K562 (cell line): ENCODE measurements around the gene KMT2E. TPM values are rescaled to one million over a fixed set of nuclear protein-coding genes. Genes with fewer than 3 reads are reported as not detected.
A peak's percentile ranks its signal among the peaks of the same experiment; 100 is the strongest.

Experiments used
- FUS ChIP-seq: fragments of 200-400 bp; formaldehyde crosslinking; optimal IDR thresholded peaks from 2 replicates; pipeline ENCODE3; 2017; ENCODE audit warnings: low read depth, low read length
- NFRKB ChIP-seq: fragments of 450-650 bp; IDR thresholded peaks from 2 replicates; pipeline ENCODE4 v1.6.1; 2016; ENCODE audit warnings: low read depth
- POLR2AphosphoS5 ChIP-seq: IDR thresholded peaks from 2 replicates; pipeline ENCODE4 v1.6.1; 2011; ENCODE audit warnings: mild to moderate bottlenecking, low read depth, low read length, moderate library complexity; ENCODE audit not compliant: control insufficient read depth, insufficient read depth
- PPARD ChIP-seq: fragments of 250-450 bp; sonication (Bioruptor Pico); IDR thresholded peaks from 2 replicates; pipeline ENCODE4 v1.8.0; 2022; ENCODE audit warnings: inconsistent platforms, mild to moderate bottlenecking, moderate library complexity
- PTBP1 ChIP-seq: fragments of 200-400 bp; formaldehyde crosslinking; IDR thresholded peaks from 2 replicates; pipeline ENCODE4 v1.6.1; 2017; ENCODE audit warnings: low read depth, low read length
- SAFB ChIP-seq: fragments of 200-400 bp; formaldehyde crosslinking; IDR thresholded peaks from 2 replicates; pipeline ENCODE4 v1.6.1; 2017; ENCODE audit warnings: low read depth, low read length, borderline replicate concordance
- SREBF1 ChIP-seq: fragments of 150-350 bp; IDR thresholded peaks from 2 replicates; pipeline ENCODE4 v1.6.1; 2014; ENCODE audit warnings: antibody characterized with exemption, low read depth, low read length, borderline replicate concordance
- THRB ChIP-seq: fragments of 450-650 bp; formaldehyde crosslinking; conservative IDR thresholded peaks from 2 replicates; pipeline ENCODE4 v1.4.0; 2022; ENCODE audit warnings: mild to moderate bottlenecking, missing genetic modification characterization
- UBTF ChIP-seq, 2 experiments: IDR thresholded peaks; 2 replicates each; pipeline ENCODE4 v1.6.1; 2012; ENCODE audit warnings: improper control_type of control experiment in 2 of 2, low read depth in 2 of 2, low read length in 2 of 2, borderline replicate concordance in 1 of 2
- ZBTB11 ChIP-seq, 3 experiments: fragments of 200-800 bp in 1 of 3; fragments of 250-450 bp in 1 of 3; fragments of 450-650 bp in 1 of 3; sonication (Bioruptor Pico) in 1 of 3; sonication (Bioruptor generic) in 1 of 3; formaldehyde crosslinking in 1 of 3; IDR thresholded peaks; 2 replicates each; pipeline versions ENCODE4 v1.6.1 to v1.8.0; 2016 to 2022; ENCODE audit warnings: mild to moderate bottlenecking in 2 of 3, missing genetic modification characterization in 2 of 3, missing compliant biosample characterization in 1 of 3, moderate library complexity in 1 of 3
- ZBTB43 ChIP-seq: sonication (generic); formaldehyde crosslinking; IDR thresholded peaks from 2 replicates; pipeline ENCODE4 v1.8.0; 2023; ENCODE audit warnings: mild to moderate bottlenecking, missing genetic modification reagents
- ZNF24 ChIP-seq: fragments of 450-650 bp; IDR thresholded peaks from 2 replicates; pipeline ENCODE4 v1.6.1; 2016
- polyA plus RNA-seq, 8 experiments: library from polyadenylated mRNA; depleted of rRNA in 4 of 8; stranded (reverse) in 5 of 8; unstranded in 3 of 8; fragments of >200 nt; fragmentation: Nextera tagmentation in 2 of 8; fragmentation: Illumina TruSeq in 1 of 8; extraction: Ambion mirVana in 2 of 8; extraction: Trizol in 1 of 8; gene quantifications; 2 replicates each; pipeline versions ENCODE4 v1.2.1 to v1.2.3, GENCODE V29; 2011 to 2014; ENCODE audit warnings: inconsistent platforms in 1 of 8, missing spikeins in 1 of 8
- total RNA-seq, 7 experiments: library from RNA; depleted of rRNA in 6 of 7; stranded (reverse); fragments of >200 nt in 6 of 7; fragmentation: Illumina TruSeq in 2 of 7; extraction: Trizol in 2 of 7; gene quantifications; 2 replicates each; pipeline versions ENCODE4 v1.2.1 to v1.2.3, GENCODE V29; 2011 to 2021; ENCODE audit warnings: low replicate concordance in 1 of 7
- TF ChIP-seq, protein P1 (sequence below): fragments of 450-650 bp; formaldehyde crosslinking; IDR thresholded peaks from 2 replicates; pipeline ENCODE4 v1.4.0; 2020; ENCODE audit warnings: mild to moderate bottlenecking
- TF ChIP-seq, protein P2 (sequence below): fragments of 250-450 bp; sonication (Bioruptor Pico); IDR thresholded peaks from 2 replicates; pipeline ENCODE4 v1.4.0; 2020; ENCODE audit warnings: mild to moderate bottlenecking, moderate library complexity

Gene KMT2E
- total and polyA plus RNA-seq, 9 of the 15 experiments (the other 6 are each of a cell fraction or from before 2014, with no cell fraction given): 8.9 to 55.3 (median 38.1) TPM

DNA sequence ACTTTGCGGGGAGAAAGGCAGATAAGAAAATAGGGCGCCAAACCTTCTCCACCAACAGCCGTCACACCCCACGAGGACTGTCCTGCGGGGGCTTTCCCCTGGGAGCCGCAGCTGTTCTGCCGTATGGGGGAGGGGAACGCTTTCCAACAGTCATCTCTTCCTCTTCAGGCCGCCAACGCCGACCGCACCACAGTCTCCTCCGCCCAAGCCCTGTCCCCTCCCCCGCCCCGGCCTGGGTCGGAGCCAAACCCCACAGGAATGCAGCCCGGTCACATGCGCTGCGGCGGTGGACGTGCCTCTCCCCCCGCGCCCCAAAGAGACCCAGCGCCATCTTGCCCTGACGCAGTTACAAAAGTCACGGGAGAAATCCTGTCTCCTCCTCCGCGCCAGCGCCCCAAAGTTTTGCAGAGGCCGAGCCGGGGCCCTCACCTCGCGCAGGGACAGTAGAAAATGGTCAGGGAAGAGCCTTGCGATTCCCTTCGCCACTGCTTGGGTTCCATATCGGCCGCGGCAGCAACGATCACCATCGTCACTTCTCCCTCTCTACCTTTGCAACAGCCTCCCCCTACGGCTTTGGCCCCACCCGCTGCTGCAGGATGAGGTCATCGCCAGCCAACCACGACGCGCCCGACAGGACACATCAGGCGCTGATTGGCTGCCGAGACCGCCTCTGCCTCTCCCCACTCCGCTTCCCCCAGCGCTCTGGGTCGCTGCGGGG, 1.3 kb upstream of the KMT2E start (continued):
- no peak for TF ChIP-seq ZBTB11 (CRISPR knock-in tag; IDR thresholded peaks at IDR 0.05)
- TF ChIP-seq THRB: peak; percentile 71; the same call in 1 of the 2 replicates
- TF ChIP-seq ZBTB43 (CRISPR knock-in tag): peak; percentile 92
- peak; percentile 90; the same call in 1 of the 2 replicates for TF ChIP-seq SREBF1
- peak; percentile 73 for TF ChIP-seq FUS
- 0 out of 2 replicates have a peak, but pooled peaks have one; percentile 26 for TF ChIP-seq PTBP1
- TF ChIP-seq SAFB: peak; percentile 84; the same call in 1 of the 2 replicates
- TF ChIP-seq POLR2AphosphoS5: peak; percentile 89
- no peak for TF ChIP-seq PPARD
- TF ChIP-seq, protein P1, sequence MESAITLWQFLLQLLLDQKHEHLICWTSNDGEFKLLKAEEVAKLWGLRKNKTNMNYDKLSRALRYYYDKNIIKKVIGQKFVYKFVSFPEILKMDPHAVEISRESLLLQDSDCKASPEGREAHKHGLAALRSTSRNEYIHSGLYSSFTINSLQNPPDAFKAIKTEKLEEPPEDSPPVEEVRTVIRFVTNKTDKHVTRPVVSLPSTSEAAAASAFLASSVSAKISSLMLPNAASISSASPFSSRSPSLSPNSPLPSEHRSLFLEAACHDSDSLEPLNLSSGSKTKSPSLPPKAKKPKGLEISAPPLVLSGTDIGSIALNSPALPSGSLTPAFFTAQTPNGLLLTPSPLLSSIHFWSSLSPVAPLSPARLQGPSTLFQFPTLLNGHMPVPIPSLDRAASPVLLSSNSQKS: no peak
- peak; percentile 99 for TF ChIP-seq NFRKB
- TF ChIP-seq, protein P2, sequence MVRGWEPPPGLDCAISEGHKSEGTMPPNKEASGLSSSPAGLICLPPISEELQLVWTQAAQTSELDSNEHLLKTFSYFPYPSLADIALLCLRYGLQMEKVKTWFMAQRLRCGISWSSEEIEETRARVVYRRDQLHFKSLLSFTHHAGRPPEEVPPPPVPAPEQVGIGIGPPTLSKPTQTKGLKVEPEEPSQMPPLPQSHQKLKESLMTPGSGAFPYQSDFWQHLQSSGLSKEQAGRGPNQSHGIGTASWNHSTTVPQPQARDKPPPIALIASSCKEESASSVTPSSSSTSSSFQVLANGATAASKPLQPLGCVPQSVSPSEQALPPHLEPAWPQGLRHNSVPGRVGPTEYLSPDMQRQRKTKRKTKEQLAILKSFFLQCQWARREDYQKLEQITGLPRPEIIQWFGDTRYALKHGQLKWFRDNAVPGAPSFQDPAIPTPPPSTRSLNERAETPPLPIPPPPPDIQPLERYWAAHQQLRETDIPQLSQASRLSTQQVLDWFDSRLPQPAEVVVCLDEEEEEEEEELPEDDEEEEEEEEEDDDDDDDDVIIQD (CRISPR knock-in tag): no peak
- no peak for TF ChIP-seq UBTF (IDR thresholded peaks at IDR 0.05; ENCODE audit: borderline replicate concordance in 1 of 2, low read depth in 2 of 2, low read length in 2 of 2)
- TF ChIP-seq ZNF24: peak; percentile 83
